Upper lobe of right lung (tissue), 1 donor: ENCODE measurements around the gene C19orf67. TPM values are rescaled to one million over a fixed set of nuclear protein-coding genes. Genes with fewer than 3 reads are reported as not detected.

Experiments
- ATAC-seq: fragments of 200-7000 bp; cut with Tn5 transposase; one replicate; pipeline ENCODE4 v1.9.1; 2020; ENCODE audit warnings: mild to moderate bottlenecking, moderate library complexity
- DNase-seq: peaks from one replicate; pipeline ENCODE4 v3.0.0-alpha.2; 2020
- H3K27ac ChIP-seq: fragments of 200-600 bp; one replicate; pipeline ENCODE4 v1.8.0; 2022
- H3K27me3 ChIP-seq: fragments of 200-600 bp; one replicate; pipeline ENCODE4 v1.8.0; 2022; ENCODE audit warnings: mild to moderate bottlenecking
- H3K36me3 ChIP-seq: fragments of 200-600 bp; one replicate; pipeline ENCODE4 v1.8.0; 2022
- H3K4me1 ChIP-seq: fragments of 200-600 bp; one replicate; pipeline ENCODE4 v1.8.0; 2022
- H3K4me3 ChIP-seq: fragments of 200-600 bp; one replicate; pipeline ENCODE4 v1.8.0; 2022; ENCODE audit warnings: mild to moderate bottlenecking
- H3K9me3 ChIP-seq: fragments of 200-600 bp; one replicate; pipeline ENCODE4 v1.8.0; 2022
- CTCF ChIP-seq: fragments of 200-600 bp; IDR thresholded peaks from one replicate; pipeline ENCODE4 v1.8.0; 2022; ENCODE audit warnings: antibody characterized with exemption
- intact Hi-C: fragments of 100-400 bp; cut with DNase I; formaldehyde crosslinking; loops from one replicate; pipeline ENCODE4 v1.11.0; 2022
- total RNA-seq: library from RNA; stranded (reverse); fragmentation: NEBNext Ultra II Directional; extraction: Animal tissue kit (Norgen Biotek cat#: 25700); gene quantifications from one replicate; pipeline ENCODE4 v1.2.1, GENCODE V29; 2021
- donor health status: DM: no; HTN: yes; CAD: no; lungs with severe emphysema.

The C19orf67 gene
- total RNA-seq, 1 donor from 2014 or later, result not detected

GRCh38 chr19:14070268-14071050 lies 15.1 kb downstream of the C19orf67 start:
- peaks cover 22% of the 10 kb centered on the region for H3K4me1 ChIP-seq
- no peak for TF ChIP-seq CTCF
- ATAC-seq (no peak), DNase-seq (no peak)
- intact Hi-C loops, result no loop called here
- H3K9me3 ChIP-seq, result no peaks in the 10 kb centered on the region
- no peaks in the 10 kb centered on the region for H3K27me3 ChIP-seq
- no peaks in the 10 kb centered on the region for H3K36me3 ChIP-seq
- H3K4me3 ChIP-seq, result no peak overlapping the region
- H3K27ac ChIP-seq, result no peak overlapping the region

GRCh38 chr19:14066134-14066533 lies 19.4 kb downstream of the C19orf67 start:
- H3K4me1 ChIP-seq, result no peaks in the 10 kb centered on the region
- H3K27ac ChIP-seq, result no peak overlapping the region
- H3K4me3 ChIP-seq, result no peak overlapping the region
- intact Hi-C loops, result no loop called here
- no peak for ATAC-seq
- H3K27me3 ChIP-seq, result no peaks in the 10 kb centered on the region
- DNase-seq, result no peak
- H3K36me3 ChIP-seq, result no peaks in the 10 kb centered on the region
- no peak for TF ChIP-seq CTCF
- no peaks in the 10 kb centered on the region for H3K9me3 ChIP-seq

GRCh38 chr19:14063105-14063504 lies 22.5 kb downstream of the C19orf67 start:
- no peak for TF ChIP-seq CTCF
- no peak for DNase-seq
- Histone ChIP-seq H3K9me3 (no peaks in the 10 kb centered on the region), H3K4me1 (no peaks in the 10 kb centered on the region), H3K4me3 (no peak overlapping the region), H3K27me3 (peaks cover 16% of the 10 kb centered on the region), H3K27ac (no peak overlapping the region), H3K36me3 (no peaks in the 10 kb centered on the region)
- intact Hi-C loops, result no loop called here
- no peak for ATAC-seq

- no peaks in the 10 kb centered on the region for H3K36me3 ChIP-seq
- no peaks in the 10 kb centered on the region for H3K4me1 ChIP-seq
- intact Hi-C loops, result no loop called here
- H3K27ac ChIP-seq, result peak overlapping the region; percentile 24
- H3K4me3 ChIP-seq, result no peak overlapping the region
- H3K27me3 ChIP-seq, result peaks cover 16% of the 10 kb centered on the region
- no peaks in the 10 kb centered on the region for H3K9me3 ChIP-seq
- TF ChIP-seq CTCF, result no peak
- ATAC-seq, result no peak
- DNase-seq, result no peak
Observed at GRCh38 chr19:14062558-14062855, 23.1 kb downstream of the C19orf67 start.

- peak within 1 kb of the TSS; percentile 24 for H3K27ac ChIP-seq
- no peaks in the 10 kb centered on the region for H3K9me3 ChIP-seq
- no peaks in the 10 kb centered on the region for H3K4me1 ChIP-seq
- H3K36me3 ChIP-seq, result no peaks in the 10 kb centered on the region
- peak within 1 kb of the TSS; percentile 28 for H3K4me3 ChIP-seq
- intact Hi-C loops, result no loop called here
- DNase-seq (peak; percentile 90), ATAC-seq (peak; percentile 89)
- no peak for TF ChIP-seq CTCF
- H3K27me3 ChIP-seq, result peaks cover 16% of the 10 kb centered on the region
Observed at GRCh38 chr19:14061751-14062557, 23.6 kb downstream of the C19orf67 start, which contains the start of gene PALM3. Gene PALM3 (minus strand): TSS chr19:14062076. CDS start chr19:14061980, 96 bp downstream.
